Measurements from ENCODE around the gene PCDHA1.

GRCh38 chr5:141022384-141022783 is 236.4 kb downstream of the PCDHA1 start:
- TF ChIP-seq ZNF565 (CRISPR knock-in tag; conservative IDR thresholded peaks at IDR 0.05; ENCODE audit: low read depth) = no peak
- TF ChIP-seq TSHZ2 (CRISPR knock-in tag; IDR thresholded peaks at IDR 0.05) = no peak
- TF ChIP-seq GLIS3 (CRISPR knock-in tag; IDR thresholded peaks at IDR 0.05) = no peak
- TF ChIP-seq CREB5 (CRISPR knock-in tag; IDR thresholded peaks at IDR 0.05; ENCODE audit: low read depth) = no peak
- no peak for TF ChIP-seq ZNF8 (CRISPR knock-in tag; IDR thresholded peaks at IDR 0.05)
- no peak for TF ChIP-seq ZNF70 (CRISPR knock-in tag; IDR thresholded peaks at IDR 0.05)
- TF ChIP-seq ZFP3 (CRISPR knock-in tag; IDR thresholded peaks at IDR 0.05) = no peak
- no peak for TF ChIP-seq PATZ1 (CRISPR knock-in tag; IDR thresholded peaks at IDR 0.05; ENCODE audit: borderline replicate concordance)
- TF ChIP-seq RARB (CRISPR knock-in tag; IDR thresholded peaks at IDR 0.05) = no peak

Measured in SK-N-SH treated with all-trans-retinoic acid at 6 μM for 48 hours (cell line).